Fibroblast of pulmonary artery (primary cell): ENCODE measurements around the gene NUDT3.
"Not testable (repeated sequence)": the region's sequence is repeated elsewhere in the genome, so short reads cannot be mapped to it uniquely, and the experiment has no call there.

Source experiments
- DNase-seq: peaks from one replicate; pipeline ENCODE4 v3.0.0-alpha.2; 2010; ENCODE audit warnings: low read depth
- H3K4me3 ChIP-seq: replicated peaks from 2 replicates; pipeline ENCODE4 v1.5.1; 2011; ENCODE audit warnings: low read depth, mild to moderate bottlenecking, control low read depth, low read length, moderate library complexity
- TF ChIP-seq, protein P1 (sequence below): IDR thresholded peaks from 2 replicates; pipeline ENCODE4 v1.5.1; 2011; ENCODE audit warnings: mild to moderate bottlenecking, control low read depth, low read length, inconsistent platforms; ENCODE audit errors: missing control alignments

Gene NUDT3

DNA sequence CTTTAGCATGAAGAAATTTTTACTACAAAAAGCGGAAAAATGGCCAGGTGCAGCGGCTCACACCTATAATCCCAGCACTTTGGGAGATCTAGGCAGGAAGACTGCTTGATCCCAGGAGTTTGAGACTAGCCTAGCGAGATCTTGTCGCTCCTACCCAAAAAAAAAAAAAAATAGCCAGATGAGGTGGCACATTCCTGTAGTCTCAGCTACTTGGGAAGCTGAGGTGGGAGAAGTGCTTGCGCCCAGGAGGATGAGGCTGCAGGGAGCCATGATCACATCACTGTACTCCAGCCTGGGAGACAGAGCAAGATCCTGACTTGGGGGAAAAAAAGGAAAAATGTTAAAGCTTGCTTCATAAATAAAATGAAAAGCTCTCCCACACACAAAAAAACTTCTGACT, 14.5 kb downstream of the NUDT3 start:
- no peak overlapping the region for H3K4me3 ChIP-seq
- TF ChIP-seq, protein P1, sequence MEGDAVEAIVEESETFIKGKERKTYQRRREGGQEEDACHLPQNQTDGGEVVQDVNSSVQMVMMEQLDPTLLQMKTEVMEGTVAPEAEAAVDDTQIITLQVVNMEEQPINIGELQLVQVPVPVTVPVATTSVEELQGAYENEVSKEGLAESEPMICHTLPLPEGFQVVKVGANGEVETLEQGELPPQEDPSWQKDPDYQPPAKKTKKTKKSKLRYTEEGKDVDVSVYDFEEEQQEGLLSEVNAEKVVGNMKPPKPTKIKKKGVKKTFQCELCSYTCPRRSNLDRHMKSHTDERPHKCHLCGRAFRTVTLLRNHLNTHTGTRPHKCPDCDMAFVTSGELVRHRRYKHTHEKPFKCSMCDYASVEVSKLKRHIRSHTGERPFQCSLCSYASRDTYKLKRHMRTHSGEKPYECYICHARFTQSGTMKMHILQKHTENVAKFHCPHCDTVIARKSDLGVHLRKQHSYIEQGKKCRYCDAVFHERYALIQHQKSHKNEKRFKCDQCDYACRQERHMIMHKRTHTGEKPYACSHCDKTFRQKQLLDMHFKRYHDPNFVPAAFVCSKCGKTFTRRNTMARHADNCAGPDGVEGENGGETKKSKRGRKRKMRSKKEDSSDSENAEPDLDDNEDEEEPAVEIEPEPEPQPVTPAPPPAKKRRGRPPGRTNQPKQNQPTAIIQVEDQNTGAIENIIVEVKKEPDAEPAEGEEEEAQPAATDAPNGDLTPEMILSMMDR, result no peak
- no peak for DNase-seq

GRCh38 chr6:34377571-34377970, 14.9 kb downstream of the NUDT3 start:
- not testable (repeated sequence) for DNase-seq, H3K4me3 ChIP-seq

DNA sequence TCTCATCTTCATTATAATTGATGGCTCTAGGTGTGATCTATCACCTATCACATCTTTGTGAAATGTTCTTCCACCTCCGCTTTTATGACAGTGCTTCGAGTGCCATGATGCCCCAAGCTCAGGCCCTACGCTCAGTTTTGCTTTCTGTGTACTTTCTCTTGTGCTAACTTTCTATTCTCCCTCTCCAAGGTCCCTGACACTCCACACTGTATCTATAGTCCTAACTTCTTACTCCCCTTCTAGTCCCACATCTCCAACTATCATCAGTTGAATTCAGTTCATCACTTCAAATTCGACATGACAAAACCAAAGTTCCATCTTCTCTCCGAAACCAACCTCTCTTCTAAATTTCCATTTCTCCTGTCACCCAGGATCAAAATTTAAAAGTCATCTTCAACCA, 16.6 kb downstream of the NUDT3 start:
- no peak for DNase-seq
- TF ChIP-seq, protein P1, result no peak
- H3K4me3 ChIP-seq, result no peak overlapping the region

DNA sequence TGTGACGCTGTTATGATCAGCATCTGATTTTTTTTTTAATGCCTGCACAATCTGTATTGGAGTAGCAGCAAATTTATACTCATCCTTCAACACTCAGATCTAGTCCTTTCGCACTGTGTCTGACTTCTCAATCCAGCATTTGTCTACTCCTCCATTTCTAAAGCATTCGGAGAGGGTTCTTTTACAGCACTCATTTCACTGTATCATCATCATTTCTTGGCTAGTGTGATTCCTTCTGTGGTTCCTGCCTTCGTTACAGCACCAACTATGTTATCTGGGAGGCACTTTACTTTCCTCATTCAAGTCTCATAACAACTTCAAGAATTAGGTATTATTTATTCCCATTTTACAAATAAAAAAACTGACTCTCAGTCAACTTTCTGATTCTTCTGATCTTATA, 18.0 kb downstream of the NUDT3 start:
- TF ChIP-seq, protein P1, result no peak
- no peak for DNase-seq
- no peak overlapping the region for H3K4me3 ChIP-seq

DNA sequence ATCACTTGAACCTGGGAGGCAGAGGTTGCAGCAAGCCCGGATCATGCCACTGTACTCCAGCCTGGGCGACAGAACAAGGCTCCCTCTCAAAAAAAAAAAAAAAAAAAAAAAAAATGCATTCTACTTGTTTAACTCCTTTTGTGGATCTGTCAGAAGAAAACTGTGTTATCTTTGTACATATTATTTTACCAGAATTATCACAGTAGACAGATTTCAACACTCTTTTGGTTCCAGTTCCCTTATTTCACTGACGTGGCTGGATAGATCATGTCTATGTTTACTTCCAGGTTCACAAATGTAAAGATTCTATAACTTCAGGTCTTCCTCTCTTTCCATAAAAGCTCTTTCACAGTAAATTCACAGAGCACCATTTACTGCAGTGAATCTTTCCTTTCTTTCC, 18.4 kb downstream of the NUDT3 start:
- no peak overlapping the region for H3K4me3 ChIP-seq
- TF ChIP-seq, protein P1, result no peak
- DNase-seq, result no peak

DNA sequence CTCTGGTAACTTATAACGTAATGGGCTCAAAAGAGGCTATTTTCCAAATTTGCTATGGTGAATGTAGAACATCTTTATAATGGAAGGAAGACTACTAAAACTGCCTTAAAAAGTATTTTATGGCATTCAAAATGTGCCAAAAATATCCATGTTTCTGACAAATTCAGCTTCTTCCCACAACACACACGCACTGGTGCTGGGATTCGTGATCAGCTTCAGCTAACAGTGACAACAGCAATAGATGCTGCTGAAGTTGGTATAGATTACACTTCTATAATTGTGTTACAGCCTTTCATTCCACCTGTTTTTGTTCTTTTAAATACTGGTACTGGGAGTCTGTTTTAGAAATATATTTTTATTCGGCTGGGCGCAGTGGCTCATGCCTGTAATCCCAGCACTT, 19.0 kb downstream of the NUDT3 start:
- no peak for DNase-seq
- TF ChIP-seq, protein P1, result no peak
- no peak overlapping the region for H3K4me3 ChIP-seq

DNA sequence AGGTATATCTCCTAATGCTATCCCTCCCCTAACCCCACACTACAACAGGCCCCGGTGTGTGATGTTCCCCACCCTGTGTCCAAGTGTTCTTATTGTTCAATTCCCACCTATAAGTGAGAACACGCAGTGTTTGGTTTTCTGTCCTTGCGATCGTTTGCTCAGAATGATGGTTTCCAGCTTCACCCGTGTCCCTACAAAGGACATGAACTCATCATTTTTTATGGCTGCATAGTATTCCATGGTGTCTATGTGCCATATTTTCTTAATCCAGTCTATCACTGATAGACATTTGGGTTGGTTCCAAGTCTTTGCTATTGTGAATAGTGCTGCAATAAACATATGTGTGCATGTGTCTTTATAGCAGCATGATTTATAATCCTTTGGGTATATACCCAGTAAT, 20.6 kb downstream of the NUDT3 start:
- DNase-seq, H3K4me3 ChIP-seq: not testable (repeated sequence)

DNA sequence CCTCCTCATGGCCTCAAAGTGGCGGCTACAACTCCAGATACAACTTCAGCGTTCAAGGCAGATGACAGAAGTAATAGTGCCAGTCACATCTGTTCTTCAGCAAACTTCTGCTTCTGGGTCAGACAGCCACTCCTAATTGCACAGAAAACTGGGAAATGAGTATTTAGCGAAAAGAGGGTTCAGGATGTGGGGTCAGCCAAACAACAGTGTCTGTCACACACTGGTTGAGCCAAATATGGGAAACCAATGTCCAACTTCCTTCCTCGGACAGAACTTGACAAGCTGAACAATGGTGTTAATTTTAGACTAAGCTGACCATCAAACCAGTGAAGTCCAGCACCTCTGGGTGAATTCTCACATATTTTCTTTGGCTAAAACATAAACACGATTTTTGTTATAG, 22.1 kb downstream of the NUDT3 start:
- H3K4me3 ChIP-seq, result no peak overlapping the region
- no peak for DNase-seq
- TF ChIP-seq, protein P1, result no peak
